HG03354 (cell line): ENCODE data around the gene TMEM209.
"Not testable (repeated sequence)": the region's sequence is repeated elsewhere in the genome, so short reads cannot be mapped to it uniquely, and the experiment has no call there.

Experiments used
- ATAC-seq: cut with Tn5 transposase; IDR thresholded peaks from one replicate; pipeline ENCODE4 v1.9.1; 2021; ENCODE audit warnings: mild to moderate bottlenecking; ENCODE audit not compliant: unreplicated experiment, poor library complexity, severe bottlenecking

TMEM209 gene

DNA sequence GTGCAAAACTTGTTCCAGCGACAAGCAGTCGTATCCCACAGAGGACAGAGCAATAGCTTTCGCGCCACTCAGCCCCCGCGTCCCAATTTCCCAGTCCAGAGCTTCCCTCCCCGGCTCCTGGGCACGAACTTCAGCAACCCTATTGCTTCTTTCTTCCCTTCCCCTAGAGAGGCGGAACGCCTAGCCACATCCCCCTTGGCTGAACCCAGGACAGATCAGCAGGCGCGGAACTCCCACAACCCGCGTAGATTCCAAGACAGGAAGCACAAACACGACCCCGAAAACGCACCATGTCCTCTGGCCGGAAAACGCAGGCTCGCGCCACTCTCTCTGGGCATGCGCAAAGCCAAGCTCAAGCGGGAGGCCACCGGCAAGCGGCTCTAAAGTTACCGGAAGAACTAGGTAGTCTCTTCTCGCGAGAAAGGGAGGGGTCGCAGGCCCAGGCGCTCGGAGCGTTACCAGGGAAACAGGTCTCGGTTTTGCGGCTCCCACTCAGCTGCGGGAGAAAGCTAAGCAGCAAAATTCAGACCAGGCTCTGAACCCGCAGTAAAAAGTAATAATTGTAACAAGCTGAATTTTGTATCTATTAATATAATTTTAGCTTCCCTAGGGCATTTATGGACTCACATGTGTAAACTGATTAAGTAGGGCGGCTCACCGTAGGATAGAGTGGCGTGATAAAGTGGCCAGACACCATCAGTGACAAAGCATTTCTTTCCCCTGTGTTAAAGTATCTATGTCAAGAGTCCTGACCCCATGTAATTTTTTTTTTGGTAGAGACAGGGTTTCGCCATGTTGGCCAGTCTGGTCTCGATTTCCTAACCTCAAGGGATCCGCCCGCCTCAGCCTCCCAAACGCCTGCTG lies at the start of gene TMEM209:
TMEM209 (minus strand) TSS at position 323 of the 864 bp plus-strand sequence; CDS start at position 292, 31 bp downstream.
- ATAC-seq: peak; percentile 99

DNA sequence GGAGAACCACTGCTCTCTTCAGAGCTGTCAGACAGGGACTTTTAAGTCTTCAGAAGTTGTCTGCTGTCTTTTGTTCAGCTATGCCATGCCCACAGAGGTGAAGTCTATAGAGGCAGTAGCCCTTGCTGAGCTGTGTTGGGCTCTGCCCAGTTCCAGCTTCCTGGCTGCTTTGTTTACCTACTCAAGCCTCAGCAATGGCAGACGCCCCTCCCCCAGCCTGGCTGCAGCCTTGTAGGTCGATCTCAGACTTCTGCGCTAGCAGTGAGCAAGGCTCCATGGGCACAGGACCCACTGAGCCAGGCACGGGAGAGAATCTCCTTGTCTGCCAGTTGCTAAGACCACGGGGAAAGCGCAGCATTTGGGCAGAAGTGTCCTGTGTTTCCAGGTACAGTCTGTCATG lies 49.3 kb upstream of the TMEM209 start:
- ATAC-seq: no peak

DNA sequence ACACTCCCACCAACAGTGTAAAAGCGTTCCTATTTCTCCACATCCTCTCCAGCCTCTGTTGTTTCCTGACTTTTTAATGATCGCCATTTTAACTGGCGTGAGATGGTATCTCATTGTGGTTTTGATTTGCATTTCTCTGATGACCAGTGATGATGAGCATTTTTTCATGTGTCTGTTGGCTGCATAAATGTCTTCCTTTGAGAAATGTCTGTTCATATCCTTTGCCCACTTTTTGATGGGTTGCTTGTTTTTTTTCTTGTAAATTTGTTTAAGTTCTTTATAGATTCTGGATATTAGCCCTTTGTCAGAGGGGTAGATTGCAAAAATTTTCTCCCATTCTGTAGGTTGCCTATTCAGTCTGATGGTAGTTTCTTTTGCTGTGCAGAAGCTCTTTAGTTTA lies 44.4 kb upstream of the TMEM209 start:
- ATAC-seq: not testable (repeated sequence)

DNA sequence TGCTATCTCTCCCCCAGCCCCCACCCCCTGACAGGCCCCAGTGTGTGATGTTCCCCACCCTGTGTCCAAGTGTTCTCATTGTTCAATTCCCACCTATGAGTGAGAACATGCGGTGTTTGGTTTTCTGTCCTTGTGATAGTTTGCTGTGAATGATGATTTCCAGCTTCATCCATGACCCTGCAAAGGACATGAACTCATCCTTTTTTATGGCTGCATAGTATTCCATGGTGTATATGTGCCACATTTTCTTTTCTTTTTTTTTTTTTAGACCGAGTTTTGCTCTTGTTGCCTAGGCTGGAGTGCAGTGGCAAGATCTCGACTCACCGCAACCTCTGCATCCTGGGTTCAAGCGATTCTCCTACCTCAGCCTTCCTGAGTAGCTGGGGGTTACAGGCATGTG lies 43.6 kb upstream of the TMEM209 start:
- not testable (repeated sequence) for ATAC-seq

DNA sequence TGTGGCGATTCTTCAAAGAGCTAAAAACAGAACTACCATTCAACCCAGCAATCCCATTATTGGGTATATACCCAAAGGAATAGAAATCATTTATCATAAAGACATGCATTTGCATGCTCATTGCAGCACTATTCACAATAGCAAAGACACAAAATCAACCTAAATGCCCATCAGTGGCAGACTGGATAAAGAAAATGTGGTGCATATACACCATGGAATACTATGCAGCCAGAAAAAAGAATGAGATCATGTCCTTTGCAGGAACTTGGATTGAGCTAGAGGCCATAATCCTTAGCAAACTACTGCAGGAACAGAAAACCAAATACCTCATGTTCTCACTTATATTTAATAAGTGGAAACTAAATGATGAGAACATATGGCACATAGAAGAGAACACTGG lies 41.3 kb upstream of the TMEM209 start:
- not testable (repeated sequence) for ATAC-seq

DNA sequence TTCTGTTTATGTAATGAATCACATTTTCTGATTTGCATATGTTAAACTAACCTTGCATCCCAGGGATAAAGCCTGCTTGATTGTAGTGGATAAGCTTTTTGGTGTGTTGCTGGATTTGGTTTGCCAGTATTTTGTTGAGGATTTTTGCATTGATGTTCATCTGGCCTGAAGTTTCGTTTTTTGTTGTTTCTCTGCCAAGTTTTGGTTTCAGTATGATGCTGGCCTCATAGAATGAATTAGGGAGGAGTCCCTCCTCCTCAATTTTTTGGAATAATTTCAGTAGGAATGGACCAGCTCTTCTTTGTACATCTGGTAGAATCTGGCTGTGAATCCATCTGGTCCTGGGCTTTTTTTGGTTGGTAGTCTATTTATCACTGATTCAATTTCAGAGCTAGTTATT lies 38.3 kb upstream of the TMEM209 start:
- ATAC-seq: not testable (repeated sequence)

DNA sequence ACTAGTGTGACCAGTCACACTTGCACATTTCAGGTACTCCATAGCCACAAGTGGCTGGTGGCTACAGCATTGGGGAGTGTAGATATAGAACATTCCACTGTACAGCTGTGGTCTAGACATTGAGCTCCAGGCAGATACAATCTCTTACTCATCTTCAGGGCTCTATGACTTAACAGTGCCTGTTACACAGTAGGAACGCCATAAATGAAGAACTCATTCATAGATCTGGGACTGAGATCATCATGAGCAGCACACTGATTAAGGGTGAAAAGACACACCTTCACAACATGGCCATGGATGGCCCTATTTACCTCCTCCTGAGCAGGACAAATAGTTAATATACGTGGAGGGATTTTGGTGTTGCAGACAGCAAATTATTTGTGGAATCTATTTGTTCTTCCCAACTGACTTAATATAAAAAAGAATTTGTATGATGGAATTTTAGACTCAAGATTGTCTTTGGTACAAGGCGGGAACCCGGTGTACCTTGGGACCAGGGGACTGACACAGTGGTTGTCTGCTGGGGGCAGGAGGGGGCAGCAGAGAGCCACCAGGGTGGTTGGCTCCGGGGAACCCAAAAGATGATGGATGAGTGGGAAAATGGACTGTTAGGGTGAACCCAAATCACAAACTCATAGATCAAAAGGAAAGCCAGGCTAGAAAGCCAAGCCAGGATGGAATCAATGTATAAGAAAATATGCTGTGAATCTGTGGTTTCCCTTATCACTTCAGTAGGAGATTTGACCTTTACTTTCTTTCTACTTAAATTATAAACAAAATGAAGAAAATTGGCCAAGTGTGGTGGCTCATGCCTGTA lies 37.2 kb upstream of the TMEM209 start:
- ATAC-seq: peak; percentile 67

DNA sequence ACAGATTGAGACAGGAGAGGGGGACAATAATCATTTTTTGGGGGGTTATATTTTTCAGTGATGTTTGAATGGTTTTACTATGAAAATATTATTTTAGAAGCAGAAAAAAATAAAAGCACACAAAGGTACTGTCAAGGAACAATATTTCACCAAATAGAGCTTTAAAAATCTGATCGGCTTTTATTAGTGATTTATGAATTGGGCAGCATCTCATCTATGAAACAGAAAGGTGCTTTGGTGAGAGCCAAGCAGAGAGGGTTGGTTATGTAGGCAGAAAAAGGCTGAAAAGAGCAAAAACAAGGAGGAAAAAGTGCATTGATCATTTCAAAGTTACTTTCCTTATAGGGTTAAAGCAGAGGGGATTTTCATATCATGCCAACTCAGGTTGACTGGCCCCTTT lies 35.0 kb upstream of the TMEM209 start:
- no peak for ATAC-seq

DNA sequence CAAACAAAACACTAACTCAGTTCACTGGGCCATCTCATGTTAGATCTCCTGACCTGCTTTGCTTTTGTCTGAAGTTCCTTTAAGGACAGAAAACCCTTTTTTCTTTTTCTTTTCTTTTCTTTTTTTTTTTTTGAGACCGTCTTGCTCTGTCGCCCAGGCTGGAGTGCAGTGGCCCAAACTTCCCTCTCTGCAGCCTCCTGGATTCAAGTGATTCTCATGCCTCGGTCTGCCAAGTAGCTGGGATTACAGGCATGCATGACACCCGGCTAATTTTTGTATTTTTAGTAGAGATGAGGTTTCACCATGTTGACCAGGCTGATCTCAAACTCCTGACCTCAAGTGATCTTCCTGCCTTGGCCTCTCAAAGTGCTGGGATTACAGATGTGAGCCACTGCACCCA lies 31.2 kb upstream of the TMEM209 start:
- ATAC-seq: not testable (repeated sequence)

DNA sequence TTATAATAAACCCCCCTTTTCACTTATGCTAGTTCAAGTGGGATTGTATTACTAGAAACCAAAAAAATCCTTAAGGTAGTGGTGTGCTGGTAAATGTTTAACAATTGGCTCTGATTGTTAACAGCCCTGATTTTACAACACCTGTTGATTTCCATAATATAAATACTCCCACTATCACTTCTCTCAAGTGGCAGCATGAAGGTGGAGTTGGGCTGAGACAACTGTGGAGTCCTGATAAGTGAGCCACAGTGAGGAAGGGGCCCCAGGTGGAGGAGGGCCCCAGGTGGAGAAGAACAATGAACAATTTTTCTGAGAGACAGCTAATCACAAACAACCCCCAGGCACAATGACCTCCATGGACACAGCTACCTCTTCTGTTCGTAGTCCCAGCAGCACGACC lies 28.9 kb upstream of the TMEM209 start:
- no peak for ATAC-seq

DNA sequence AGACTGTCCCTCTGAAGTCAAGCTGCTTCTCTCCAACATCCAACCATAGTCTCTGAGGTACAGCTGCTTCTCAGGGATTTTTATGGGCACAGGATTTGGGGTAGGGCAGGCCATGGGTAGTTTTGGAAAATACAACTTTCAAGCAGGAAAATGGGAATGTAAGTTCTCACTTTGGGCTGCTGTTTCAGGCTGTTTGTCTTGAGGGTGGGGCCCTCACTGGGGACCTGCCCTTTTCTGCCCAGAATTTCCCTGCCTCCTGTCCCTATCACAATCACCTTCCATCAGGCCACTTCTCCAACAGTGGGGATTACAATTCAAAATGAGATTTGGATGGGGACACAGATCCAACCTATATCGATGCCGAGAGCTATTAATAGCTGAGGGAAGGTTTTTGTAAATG lies 27.0 kb upstream of the TMEM209 start:
- ATAC-seq: no peak

DNA sequence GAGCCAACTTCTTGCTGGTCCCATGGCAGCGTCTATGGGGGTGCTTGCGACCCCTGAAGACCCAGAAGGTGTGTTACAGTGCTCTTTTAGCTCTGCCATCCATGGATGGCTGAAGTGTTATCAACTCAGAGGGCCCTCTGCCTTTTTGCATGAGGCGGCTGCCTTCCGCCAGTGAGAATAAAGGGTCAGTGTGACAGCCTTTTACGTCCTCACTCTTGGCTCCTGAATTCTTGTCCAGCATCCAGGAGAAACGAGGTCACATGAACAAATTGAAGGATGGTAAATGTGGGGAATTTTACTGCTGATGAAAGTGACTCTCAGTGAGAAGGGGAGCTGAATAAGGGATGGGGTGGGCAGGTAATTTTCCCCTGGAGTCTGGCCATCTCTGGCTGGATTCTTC lies 26.6 kb upstream of the TMEM209 start:
- no peak for ATAC-seq

DNA sequence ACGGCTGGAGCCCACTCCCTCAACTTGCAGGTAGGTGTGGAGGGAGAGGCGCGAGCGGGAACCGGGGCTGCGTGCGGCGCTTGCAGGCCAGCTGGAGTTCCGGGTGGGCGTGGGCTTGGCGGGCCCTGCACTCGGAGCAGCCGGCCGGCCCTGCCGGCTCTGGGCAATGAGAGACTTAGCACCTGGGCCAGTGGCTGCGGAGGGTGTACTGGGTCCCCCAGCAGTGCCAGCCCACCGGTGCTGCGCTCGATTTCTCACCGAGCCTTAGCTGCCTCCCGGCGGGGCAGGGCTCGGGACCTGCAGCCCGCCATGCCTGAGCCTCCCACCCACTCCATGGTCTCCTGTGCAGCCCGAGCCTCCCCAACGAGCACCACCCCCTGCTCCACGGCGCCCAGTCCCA lies 24.8 kb upstream of the TMEM209 start:
- not testable (repeated sequence) for ATAC-seq

DNA sequence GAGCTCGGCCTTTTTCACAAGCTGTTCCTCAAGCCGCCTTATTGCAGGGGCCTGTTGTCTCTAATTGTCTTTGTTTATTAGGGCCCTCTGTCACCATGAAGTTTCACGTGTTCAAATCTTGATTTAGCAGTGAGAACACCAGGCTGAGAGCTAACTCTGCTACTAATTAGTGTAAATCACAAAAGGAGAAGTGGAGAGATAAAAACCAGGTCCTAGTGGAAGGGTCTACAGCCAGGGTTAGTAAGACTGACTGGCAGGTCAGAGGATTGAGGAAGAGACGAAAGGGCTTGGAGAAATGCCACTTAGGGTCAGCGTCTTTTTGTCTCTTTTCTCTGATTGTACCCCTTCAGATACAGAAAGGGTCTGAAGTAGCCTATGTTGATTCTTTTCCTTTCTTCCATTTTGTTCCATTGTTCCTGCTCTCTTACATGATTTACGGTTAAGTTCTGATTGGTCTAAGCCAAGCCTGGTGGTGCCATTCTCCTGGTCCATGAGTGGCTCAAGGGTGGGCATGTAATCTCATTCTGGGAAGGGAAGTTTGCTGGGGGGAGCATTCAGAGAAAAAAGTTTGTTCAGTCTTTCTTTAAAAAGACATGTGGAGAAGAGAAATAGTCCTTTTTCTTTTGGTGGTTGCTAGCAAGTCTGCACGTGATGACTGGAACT lies 23.8 kb upstream of the TMEM209 start:
- ATAC-seq: no peak

DNA sequence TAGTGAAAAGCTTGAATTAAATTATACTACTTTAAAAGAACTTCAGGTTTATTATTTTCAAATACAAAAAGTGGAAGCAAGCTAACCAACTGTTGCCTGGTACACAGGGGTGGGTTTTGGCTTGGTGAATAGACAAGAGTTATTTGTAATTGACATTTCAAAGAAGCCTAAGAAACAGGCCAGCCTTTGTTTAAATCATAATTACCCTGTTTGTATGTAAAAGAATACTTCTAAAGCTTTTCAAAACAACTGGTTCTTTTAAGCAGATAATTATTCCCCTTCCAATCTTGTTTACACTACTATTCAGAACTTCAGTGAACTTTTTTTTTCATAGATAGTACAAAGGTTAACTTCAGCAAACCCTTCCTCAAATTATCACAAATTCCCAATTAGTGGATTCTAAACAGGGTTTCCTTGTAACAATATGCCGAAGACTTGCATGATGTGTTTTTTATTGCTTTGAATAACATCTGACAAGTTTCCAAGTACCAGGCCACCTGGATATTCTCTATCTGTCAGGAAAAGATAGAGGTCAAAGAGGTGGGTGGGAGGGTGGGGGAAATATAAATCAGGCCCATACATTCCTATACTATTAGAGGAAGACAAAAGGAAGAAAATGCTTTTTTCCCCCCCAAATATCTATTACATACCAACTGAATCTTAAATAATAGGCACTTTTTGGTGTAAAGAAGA lies 22.8 kb upstream of the TMEM209 start:
- ATAC-seq: no peak

DNA sequence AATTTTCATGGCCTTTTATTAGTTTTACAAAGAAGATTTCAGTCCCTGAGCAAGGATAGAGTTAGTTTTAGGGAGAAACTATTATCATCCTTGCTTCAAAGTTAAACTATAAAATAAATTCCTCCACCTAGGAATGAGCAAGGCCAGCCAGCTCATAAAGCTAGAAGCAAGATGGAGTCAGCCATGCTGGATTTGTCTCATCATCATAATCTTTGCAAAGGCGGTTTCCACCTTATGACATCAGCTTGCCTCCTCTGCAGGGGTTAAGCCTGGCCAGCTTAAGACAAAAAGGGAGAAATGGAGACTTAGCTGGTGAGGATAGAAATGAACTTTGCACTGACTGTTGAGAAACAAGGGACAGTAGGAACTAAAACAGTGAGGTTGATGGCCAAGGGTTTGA lies 21.1 kb upstream of the TMEM209 start:
- ATAC-seq: no peak

DNA sequence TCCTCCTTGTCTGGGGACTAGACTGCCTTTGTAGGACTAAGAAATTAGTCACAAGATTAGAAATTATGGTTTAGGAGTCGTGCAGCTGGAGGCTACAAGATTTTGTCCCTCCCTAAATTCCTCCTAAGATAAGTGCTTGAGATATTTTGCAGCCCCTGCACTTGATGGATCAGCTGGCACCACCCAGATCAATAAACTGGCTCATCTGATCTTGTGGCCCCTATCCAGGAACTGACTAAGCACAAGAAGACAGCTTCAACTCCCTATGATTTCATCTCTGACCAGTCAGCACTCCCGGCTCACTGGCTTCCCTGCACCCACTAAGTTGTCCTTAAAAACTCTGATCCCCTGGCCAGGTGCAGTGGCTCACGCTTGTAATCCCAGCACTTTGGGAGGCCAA lies 19.7 kb upstream of the TMEM209 start:
- not testable (repeated sequence) for ATAC-seq

DNA sequence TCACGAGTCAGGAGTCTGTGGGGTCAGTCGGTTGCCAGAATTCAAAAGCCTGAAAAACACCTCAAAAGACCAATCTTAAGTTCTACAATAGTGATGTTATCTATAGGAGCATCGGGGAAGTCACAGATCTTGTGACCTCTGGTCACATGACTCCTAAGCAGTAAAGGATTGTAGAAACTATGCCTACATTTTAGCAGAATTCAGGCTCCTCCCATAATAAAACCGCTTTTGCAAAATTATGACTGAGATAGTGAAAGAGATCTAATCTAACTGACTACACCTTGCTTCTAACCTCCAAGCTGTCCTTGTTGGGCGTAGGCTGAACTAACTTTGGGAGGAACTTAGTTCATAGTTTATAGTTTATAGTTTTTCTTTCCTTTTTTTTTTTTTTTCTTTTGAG lies 19.0 kb upstream of the TMEM209 start:
- ATAC-seq: no peak

DNA sequence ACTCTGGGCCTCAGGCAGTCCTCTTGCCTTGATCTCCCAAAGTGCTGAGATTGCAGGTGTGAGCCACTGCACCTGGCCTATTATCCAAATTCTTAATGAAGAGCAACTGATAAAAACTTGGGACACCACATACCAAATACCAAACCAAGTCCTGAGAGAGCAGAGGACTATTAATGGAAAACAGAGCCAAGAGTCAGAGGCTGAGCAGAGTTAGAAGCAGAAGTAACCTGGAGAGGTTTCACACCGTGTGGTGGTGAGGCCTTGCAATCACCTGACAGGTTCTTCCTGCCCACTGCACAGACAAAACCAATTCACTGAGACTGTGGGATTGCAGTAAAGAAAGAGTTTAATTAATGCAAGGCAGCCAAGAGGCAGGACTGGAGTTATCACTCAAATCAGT lies 18.4 kb upstream of the TMEM209 start:
- no peak for ATAC-seq

DNA sequence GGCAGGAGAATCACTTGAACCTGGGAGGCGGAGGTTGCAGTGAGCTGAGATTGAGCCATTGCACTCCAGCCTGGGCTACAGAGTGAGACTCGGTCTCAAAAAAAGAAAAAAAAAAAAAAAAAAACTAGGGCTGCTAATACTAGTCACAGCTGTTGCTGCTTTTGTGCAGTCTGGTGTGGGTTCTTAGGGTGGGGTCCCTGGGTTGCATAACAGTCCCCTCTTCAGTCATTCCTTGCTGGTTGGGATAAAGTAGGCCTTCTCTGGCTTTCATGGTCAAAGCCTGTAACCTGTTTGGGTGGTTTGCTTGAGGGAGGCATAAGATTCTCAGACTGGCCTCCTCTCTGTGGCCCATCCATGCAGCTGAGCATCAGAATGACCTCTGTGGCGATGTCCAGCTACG lies 16.5 kb upstream of the TMEM209 start:
- ATAC-seq: no peak
